Fibroblast of upper back skin (primary cell): Measurements from ENCODE around the gene KIAA0232.
"Not testable (repeated sequence)": the region's sequence is repeated elsewhere in the genome, so short reads cannot be mapped to it uniquely, and the experiment has no call there.

Experiments
- DNase-seq: peaks from one replicate; pipeline ENCODE4 v3.0.0-alpha.2; 2013

The KIAA0232 gene

DNA sequence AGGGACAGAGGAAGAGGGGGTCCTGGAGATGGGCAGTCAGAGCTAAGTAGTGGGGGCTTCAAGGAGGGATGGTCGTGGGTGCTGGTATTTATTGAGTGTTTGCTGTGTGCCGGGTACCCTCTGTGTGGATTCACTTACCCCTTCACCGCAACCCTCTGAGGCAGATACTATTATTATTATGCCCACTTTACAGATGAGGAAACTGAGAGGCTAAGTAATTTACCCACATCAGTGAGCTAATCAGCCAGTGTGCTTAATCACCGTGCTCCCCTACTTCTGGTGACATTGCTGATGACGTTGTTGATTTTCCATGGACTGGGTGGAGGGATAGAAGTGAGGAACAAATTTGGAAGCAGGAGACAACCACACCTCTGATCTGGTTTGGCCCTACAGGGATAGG is 4.1 kb upstream of the KIAA0232 start:
- no peak for DNase-seq

DNA sequence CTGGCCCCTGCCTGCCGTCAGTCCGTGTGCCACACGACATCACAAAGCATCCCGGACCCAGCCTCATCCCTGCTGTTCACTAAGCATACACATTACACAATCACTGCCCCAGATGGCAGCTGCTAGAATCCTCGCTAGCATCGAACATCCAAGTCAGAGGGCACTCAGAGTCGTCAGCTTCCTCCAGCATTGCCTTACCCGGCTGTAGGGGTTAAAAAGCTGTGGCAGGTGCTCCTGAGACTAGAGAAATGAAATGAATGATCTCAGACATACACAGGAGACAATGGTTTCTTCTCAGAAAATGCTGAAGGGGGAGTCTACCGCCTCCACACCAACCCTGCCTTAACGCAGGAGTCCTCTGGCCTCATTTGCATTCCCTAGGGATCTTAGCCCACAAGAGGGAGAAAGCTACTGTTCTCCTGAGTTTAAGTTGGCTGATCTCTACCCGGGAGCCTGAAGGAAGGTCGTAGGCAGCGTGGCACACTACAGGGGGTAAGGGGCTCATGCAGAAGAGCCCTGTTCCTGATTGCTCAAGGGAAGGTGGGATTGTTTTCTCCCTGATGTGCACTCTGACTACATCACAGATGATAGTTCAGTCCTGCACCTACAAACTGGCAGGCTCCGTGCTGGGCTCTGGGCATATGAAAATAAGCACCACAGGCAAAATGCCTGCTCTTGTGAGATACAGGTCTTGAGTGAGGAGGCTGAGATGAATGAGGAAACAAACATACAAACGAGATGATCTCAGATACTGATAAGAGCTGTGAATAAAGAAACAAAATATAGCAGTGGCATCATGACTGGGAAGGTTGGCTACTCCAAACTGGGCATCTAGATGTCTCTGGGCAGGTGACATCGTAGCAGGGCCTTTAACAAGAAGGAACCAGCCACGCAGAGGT is 2.6 kb upstream of the KIAA0232 start:
- DNase-seq = no peak

DNA sequence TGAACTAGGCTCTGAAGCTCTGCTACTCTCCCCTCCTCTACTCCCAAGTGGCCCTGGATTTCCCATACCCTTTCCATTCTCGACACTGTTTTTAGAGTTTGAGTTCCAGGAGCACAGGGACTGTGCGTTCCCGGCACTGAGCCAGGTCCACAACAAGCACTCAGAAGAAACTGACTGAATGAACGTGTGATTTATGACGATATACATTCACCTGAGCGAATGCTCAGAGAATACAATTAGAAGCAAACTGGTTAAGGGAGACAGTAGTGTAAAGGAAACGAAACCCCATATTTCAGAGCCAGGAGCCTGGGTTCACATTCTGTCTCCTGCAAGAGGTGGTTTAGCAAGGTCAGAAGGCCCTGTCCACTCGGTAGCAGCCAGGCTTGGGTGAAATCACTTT is 1.4 kb upstream of the KIAA0232 start:
- DNase-seq = no peak

DNA sequence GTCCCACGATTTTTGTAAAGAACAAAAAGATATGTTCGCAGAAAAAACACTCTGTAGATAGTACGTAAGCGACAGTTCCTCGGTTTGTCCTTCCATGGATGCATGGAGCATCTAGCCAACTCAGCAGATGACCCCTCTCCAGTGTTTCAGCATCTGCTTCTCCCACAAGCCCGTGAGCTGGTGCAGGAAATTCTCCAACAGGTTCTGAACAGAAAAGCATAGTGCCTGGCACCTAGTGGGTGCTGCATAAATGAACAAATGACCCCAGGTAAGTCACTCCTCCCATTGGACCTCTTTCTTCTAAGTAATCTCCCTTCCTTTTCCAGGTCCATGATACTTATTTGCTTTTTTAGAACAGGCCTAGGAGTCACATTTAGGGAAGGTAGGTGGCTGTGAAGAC is 966 bp upstream of the KIAA0232 start:
- DNase-seq = no peak

DNA sequence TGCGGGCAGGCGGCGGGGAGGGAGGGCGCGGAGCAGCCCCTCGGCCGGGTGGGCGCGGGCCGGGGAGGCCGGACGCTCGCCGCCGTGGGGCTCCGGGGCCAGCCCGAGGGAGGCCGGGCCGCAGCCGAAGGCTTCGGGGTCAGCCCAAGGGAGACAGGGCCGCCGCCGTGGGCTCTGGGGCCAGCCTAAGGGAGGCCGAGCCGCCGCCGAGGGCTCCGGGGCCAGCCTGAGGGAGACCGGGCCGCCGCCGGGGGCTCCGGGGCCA is 251 bp downstream of the KIAA0232 start:
- no peak for DNase-seq

DNA sequence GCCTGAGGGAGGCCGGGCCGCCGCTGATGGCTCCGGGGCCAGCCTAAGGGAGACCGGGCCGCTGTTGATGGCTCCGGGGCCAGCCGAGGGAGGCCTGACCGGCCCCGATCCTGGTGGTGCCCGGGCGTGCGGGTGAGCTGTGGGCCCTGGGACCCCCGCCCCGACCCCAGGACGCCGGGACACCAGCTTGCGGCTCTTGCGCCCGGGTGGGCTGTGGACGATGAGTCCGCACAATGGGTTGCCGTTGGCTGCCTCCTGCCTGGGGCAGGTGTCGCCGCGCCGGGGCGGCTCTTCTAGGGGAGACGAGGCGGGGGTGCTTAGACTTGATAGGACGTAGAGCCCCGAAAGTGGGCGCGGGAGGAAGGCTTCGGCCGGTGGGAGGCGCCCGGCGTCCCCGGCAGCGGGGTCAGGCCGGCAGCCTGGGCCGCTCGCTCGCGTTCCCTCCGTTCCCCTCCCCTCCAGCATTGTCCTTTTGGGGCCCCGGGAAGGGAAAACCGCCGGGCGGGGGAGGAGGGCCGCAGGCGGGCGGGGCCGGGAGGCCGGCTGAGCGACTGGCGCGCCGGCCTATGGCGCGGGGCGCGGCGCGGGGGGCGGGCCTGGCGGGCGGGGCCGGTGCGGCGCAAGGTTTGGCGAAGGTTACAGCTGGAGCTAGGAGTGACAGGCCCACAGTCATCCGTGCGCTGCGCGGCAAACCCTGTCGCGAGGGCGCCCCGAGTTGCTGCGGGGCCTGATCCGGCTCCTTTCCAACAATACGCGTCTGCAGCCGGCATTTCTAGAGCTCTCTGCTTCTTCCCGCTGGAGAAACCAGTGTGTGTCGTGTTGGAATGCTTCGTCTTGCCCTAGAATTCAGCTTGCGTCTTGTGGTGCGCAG is 819 bp downstream of the KIAA0232 start:
- peak; percentile 85 for DNase-seq

DNA sequence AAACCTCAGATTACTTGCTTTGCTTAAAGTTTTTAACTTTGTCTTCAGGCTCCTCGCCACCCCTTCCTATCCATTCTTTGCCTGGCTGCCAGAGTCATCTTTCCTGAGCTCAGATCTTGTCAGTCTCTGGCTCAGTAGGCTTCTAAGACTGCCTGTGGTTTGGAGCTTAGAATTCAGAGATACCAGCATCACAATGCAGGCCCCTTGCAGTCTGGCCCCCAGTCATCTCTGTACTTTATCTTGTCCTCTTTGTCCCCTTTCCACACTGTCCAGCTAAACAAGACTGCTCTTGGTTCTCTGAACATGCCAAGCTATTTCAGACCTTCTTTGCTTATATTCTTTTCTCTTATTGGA is 3.0 kb downstream of the KIAA0232 start:
- no peak for DNase-seq

DNA sequence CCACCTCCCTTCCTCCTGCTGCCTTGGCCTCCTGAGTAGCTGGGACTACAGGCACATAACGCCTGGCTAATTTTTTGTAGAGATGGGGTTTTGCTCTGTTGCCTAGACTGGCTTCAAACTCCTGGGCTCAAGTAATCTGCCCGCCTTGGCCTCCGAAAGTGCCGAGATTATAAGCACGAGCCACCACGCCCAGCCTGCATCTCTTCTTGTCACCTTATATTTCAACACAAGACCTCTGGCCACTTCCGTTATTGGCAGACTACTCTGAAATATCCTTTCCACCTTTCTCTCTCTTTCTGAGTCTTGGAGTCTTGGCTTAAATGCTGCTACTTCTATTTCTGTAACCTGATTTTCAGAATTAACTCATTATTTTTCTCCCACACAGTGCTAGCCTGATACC is 5.6 kb downstream of the KIAA0232 start:
- DNase-seq = no peak

DNA sequence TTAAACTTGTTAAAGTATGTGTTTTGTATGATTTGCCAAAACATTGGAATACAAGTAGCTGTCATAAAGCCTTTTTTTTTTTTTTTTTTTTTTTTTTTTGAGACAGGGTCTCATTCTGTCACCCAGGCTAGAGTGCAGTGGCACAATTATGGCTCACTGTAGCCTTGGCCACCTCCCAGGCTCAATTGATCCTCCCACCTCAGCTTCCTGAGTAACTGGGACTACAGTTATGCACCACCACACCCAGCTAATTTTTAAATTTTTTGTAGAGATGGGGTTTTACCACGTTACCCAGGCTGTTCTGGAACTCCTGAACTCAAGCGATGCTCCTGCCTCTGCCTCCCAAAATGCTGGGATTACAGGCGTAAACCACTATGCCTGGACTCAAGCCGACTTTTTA is 8.7 kb downstream of the KIAA0232 start:
- not testable (repeated sequence) for DNase-seq

DNA sequence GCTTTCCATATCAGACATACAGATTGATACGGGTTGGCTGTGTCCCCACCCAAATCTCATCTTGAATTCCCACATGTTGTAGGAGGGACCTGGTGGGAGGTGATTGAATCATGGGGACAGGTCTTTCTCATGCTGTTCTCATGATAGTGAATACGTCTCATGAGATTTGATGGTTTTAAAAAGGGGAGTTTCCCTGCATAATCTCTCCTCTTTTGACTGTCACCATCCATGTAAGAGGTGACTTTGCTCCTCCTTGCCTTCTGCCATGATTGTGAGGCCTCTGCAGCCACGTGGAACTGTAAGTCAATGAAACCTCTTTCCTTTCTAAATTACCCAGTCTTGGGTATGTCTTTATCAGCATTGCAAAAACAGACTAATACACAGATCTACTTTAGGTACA is 9.3 kb downstream of the KIAA0232 start:
- not testable (repeated sequence) for DNase-seq

DNA sequence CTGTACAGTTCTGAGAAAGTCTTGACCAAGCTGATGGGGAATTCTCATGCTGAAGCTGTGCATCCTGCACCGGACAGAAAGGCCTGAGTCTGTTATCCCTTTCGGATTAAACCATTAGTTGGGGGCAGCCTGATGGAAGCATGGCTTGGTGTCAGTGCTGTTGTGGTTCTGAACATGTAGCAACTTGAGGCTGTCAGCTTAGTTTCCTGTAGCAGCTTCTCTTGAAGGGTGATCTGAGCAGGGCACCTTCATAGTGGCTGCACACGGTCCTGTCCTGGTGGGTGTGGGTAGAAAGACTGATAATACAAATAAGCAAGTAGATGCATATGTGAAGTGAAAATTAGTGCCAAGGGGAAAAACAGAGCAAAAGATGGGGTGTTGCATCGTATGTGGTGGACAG is 11.7 kb downstream of the KIAA0232 start:
- no peak for DNase-seq

DNA sequence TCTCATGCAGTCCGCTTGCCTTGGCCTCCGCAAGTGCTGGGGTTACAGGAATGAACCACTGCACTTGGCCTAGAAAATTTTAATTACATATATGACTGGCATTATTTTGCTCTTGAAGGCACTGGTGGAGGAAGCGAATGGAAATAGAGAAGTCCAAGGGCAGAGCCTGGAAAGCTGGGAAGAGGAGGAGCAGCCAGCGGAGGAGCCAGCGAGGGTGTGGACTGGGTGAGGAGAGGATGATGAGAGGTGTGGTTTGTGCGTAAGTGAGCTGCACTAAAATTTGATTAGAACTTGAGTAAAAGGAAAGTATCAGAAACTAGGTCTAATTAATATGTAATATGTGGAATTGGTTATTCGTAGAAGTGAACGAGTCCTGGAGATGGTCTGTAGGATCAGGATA is 13.3 kb downstream of the KIAA0232 start:
- DNase-seq = no peak

DNA sequence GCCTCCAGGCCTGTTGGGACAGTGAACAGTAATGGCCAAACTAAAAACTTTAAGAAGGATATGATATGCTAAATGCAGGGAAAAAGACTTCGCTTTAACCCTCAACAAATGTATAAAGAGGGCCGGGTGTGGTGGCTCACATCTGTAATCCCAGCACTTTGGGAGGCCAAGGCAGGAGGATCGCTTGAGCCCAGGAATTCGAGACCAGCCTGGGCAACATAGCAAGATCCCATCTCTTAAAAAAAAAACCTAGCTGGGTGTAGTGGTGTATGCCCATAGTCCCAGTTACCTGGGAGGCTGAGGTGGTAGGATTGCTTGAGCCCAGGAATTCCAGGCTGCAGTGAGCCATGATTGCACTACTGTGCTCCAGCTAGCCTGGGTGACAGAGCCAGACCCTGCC is 14.8 kb downstream of the KIAA0232 start:
- not testable (repeated sequence) for DNase-seq

DNA sequence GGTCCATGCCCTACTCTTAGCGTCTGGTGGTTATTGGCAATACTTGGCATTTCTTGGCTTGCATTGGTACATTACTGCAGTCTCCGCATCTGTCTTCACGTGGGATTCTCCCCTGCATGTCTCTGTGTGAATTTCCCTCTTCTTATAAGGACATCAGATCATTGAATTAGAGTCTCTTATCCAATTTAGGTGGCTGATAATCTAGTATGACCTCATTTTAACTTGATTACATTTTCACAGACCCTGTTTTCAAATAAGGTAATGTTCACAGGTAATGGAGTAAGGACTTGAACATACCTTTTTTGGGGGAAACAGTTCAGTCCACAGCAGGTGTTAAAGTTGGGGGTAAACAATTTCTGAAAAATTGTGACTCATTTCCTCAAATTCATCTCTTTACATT is 16.6 kb downstream of the KIAA0232 start:
- DNase-seq = no peak

DNA sequence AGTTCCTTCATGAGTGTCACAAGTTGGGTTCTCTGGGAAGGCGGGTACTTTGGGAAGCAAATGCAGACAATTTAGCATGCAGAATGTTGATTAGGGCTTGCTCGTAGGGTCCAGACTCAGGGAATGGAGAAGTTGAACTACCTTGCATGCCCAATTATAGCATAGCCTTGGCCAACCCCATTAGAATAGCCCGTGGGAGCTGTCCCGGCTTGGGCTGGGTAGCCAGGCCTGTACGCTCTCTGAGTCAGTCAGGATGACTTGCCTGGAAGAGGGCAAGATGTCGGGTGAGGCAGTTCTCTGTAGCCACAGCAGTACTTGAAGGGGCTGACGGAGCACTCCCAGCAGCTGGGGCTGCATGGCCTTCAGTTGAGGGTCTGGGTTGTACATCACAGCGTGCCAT is 19.5 kb downstream of the KIAA0232 start:
- no peak for DNase-seq

DNA sequence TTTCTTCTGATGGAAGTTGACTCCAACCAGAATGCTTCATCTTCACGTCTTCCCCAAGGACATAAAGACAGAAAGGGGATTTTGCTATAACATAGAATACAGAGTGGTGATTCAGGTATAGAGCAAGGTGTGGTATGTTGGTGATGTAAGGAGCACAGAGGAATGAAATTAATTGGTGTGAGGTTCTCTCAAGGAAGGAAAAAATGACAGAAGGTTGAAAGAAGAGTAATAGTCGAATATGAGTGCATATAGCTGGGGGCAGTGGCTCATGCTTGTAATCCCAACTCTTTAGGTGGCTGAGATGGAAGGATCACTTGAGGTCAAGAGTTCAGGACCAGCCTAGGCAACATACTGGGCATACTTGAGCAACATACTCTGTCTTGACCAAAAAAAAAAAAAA is 20.1 kb downstream of the KIAA0232 start:
- no peak for DNase-seq

DNA sequence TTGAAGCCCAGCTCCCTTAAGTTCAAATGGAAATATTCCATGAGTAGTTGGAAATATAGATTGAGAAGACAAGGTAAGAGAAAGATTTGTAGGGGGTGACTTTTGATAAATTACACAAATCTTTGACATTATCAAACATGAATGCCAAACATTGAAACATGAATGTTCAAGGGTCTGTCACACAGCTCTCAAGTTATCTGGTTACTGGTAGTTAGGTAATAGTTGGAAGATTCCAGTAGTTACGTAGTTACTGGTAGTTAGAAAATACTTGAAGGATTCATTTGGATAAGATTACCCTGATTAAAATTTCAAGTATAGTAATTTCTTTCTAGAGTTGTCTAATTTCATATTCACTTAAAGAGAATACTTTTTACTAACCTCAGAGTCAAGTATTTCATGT is 20.7 kb downstream of the KIAA0232 start:
- DNase-seq = no peak

DNA sequence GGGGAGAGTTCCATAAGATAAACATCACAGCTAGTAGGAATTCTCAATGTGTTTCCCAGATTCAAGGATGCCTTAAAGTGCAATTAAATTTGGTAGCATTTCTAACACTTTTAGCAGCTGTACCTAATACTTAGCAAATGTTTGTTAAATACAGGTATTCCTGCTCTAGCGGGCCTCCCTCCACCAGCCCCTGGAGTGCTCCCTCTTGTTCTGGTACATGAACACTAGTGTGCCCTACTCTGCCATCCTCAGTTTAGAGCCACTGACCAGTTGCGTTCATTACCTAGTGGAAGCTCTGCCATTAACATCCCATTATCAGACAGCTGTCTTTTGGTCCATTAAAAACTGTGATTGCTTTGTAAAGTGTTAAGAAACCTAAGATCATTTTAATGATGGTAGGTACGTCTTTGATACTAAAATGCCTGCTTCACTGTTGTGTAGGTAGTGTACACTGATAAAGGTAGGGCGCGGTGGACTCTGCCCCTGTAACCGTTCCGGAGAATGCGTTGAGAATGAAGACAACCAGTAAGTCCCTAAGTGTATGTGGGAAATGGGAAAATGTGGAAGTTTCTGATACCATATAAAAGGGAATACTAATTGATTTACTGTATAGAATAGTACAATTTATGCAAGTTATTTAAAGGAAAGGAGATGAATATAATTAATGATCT is 21.7 kb downstream of the KIAA0232 start:
- no peak for DNase-seq

DNA sequence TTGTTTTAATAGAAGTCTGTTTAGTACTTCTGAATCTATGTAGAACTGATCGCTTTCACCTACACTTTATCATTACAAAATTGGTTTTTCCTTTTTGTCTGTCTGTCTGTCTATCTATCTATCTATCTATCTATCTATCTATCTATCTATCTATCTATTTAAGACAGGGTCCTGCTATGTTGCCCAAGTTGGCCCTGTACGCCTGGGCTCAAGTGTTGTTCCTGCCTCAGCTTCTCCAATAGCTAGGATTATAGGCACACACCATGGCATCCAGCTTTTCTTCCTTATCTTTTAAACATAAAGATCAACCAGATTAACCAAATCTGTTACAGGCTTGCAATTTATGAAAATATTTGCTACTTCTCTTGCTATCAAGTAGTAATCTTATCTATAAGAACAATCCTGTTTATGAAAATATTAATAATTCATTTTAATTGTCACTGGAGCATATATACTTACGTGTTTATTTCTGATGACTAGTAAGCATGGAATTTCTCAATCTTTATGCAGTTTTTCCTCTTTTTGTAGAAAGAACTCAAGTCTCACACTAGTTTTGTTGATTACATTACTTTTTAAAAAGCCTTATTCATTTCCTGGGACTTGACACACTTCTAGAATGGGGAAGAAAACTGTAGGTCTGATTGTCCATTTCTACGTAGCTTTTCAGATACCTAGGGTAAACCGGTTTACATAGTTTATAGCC is 24.5 kb downstream of the KIAA0232 start:
- DNase-seq = no peak

DNA sequence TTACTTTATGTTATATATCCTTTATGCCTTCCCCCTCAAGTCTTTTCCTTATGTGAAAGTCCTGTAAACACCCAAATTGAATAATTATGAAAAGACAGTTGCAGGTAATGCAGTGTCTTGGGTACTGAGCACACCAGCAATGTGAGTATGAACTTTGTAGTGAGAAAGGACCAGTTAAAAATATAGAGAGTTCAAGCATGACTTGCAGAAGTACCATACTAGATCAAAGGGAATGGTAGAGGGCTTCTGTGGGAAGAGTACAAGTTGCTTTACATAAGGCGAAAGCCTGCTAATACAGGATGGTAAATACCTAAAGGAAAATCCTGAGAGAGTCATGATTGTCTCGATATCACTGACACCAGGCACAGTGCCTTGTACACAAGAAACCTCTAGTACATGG is 25.7 kb downstream of the KIAA0232 start:
- DNase-seq = no peak

DNA sequence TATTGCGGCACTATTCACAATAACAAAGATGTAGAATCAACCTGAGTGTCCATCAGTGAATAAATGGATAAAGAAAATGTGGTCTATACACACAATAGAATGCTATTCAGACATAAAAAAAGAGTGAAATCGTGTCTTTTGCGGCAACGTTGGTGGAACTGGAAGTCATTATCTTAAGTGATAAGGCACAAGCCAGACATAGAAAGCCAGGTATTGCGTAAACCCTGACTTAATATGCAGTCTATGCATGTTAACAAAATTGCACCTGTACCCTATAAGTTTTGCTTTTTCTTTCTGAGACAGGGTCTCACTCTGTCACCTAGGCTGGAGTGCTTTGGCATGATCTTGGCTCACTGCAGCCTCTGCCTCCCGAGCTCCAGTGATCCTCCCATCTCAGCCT is 28.6 kb downstream of the KIAA0232 start:
- DNase-seq = no peak

DNA sequence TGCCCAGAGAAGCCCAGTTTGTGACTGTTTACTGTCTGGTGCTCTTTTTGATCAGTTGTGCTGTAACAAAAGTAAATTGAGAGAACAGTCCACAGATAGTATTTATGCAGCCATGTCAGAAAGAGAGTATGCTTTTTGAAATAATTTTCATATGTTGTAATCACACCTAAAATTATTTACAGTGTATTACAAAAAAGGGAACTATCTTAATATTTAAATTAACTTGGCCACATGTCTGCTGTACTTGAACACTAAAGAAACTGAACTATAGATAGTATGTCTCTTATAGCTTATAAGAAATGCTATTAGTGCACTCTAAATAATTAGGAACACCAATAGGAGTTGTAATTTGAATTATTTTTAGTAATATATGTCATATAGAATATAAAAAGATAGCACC is 30.2 kb downstream of the KIAA0232 start:
- no peak for DNase-seq

DNA sequence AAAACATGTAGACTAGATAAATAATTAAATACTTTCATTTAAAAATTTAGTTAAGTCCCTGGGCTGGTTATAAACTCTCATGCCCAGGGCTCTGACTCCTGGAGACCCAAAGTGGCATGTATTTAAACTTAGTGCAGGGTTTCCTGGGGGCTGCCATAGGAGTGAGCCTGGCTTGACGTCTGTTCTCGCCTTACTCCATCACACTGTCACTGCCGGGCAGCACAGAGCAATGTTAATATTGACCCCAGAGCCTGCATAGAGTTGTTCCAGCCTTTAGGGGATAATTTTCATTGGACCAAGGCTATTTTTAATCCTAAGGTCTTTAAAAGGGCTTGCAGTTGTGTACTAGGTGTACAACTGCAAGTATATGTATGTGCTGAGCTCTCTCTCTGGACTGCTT is 31.2 kb downstream of the KIAA0232 start:
- no peak for DNase-seq
